ENCODE results near the gene ERC2.

DNA sequence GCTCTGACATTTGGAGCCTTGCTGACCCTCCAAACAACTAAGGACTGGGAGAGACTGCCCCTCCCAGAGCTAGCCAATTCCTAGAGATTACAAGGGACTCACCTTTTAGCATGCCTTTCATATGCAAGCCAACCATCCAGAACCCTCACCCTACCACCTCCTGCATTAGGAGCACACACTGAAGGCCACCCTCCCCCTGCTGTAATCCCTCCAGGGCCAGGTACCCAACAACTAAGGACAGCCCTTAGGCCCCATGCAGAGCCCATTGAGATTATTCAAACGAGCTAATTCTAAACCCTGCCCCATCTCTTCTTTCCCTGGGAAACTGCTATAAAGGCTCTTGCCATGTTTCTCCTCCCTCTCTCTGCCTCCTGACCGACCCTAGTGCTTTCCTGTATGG, 352.6 kb downstream of the ERC2 start:
- no peak for TF ChIP-seq POLR2A (IDR thresholded peaks at IDR 0.05)
- TF ChIP-seq, protein P1, sequence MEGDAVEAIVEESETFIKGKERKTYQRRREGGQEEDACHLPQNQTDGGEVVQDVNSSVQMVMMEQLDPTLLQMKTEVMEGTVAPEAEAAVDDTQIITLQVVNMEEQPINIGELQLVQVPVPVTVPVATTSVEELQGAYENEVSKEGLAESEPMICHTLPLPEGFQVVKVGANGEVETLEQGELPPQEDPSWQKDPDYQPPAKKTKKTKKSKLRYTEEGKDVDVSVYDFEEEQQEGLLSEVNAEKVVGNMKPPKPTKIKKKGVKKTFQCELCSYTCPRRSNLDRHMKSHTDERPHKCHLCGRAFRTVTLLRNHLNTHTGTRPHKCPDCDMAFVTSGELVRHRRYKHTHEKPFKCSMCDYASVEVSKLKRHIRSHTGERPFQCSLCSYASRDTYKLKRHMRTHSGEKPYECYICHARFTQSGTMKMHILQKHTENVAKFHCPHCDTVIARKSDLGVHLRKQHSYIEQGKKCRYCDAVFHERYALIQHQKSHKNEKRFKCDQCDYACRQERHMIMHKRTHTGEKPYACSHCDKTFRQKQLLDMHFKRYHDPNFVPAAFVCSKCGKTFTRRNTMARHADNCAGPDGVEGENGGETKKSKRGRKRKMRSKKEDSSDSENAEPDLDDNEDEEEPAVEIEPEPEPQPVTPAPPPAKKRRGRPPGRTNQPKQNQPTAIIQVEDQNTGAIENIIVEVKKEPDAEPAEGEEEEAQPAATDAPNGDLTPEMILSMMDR (IDR thresholded peaks at IDR 0.05), result no peak
- no peak for TF ChIP-seq POLR2AphosphoS5 (IDR thresholded peaks at IDR 0.05)

All from breast epithelium (tissue), 3 donors.